Measurements from ENCODE around the gene XCL1. TPM values are rescaled to one million over a fixed set of nuclear protein-coding genes. Genes with fewer than 3 reads are reported as not detected.

Gene XCL1
- total and polyA plus RNA-seq, 3 donors from 2014 or later = 0.51 TPM; not detected in 2

GRCh38 chr1:168623831-168624230, 47.4 kb downstream of the XCL1 start:
- TF ChIP-seq, protein P1, sequence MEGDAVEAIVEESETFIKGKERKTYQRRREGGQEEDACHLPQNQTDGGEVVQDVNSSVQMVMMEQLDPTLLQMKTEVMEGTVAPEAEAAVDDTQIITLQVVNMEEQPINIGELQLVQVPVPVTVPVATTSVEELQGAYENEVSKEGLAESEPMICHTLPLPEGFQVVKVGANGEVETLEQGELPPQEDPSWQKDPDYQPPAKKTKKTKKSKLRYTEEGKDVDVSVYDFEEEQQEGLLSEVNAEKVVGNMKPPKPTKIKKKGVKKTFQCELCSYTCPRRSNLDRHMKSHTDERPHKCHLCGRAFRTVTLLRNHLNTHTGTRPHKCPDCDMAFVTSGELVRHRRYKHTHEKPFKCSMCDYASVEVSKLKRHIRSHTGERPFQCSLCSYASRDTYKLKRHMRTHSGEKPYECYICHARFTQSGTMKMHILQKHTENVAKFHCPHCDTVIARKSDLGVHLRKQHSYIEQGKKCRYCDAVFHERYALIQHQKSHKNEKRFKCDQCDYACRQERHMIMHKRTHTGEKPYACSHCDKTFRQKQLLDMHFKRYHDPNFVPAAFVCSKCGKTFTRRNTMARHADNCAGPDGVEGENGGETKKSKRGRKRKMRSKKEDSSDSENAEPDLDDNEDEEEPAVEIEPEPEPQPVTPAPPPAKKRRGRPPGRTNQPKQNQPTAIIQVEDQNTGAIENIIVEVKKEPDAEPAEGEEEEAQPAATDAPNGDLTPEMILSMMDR (IDR thresholded peaks at IDR 0.05) = no peak
- no peak for TF ChIP-seq POLR2A (IDR thresholded peaks at IDR 0.05)
- intact Hi-C loops (cut with DNase I; ENCODE audit: low total_unique reads) = no loop called here
- WGBS, 2 donors = 94 to 97% methylated on average over 4 of the region's 4 CpGs

GRCh38 chr1:168626326-168626725, 49.9 kb downstream of the XCL1 start:
- intact Hi-C loops (cut with DNase I; ENCODE audit: low total_unique reads) = no loop called here

More at GRCh38 chr1:168623831-168624230, 47.4 kb downstream of the XCL1 start:
- H3K4me1 ChIP-seq = no peaks in the 10 kb centered on the region
- DNase-seq = no peak
- no peak overlapping the region for H3K27ac ChIP-seq
- no peaks in the 10 kb centered on the region for H3K36me3 ChIP-seq (ENCODE audit: low read depth, missing control alignments)
- no peaks in the 10 kb centered on the region for H3K27me3 ChIP-seq
- H3K4me3 ChIP-seq = no peak overlapping the region
- no peaks in the 10 kb centered on the region for H3K9me3 ChIP-seq

GRCh38 chr1:168627370-168627769, 51.0 kb downstream of the XCL1 start:
- Histone ChIP-seq H3K27me3 (no peaks in the 10 kb centered on the region), H3K27ac (no peak overlapping the region), H3K4me1 (no peaks in the 10 kb centered on the region), H3K4me3 (no peak overlapping the region), H3K9me3 (no peaks in the 10 kb centered on the region), H3K36me3 (ENCODE audit: low read depth, missing control alignments) (no peaks in the 10 kb centered on the region)
- no peak for DNase-seq
- intact Hi-C loops (cut with DNase I; ENCODE audit: low total_unique reads) = no loop called here
- TF ChIP-seq, protein P1 (IDR thresholded peaks at IDR 0.05) = no peak
- no peak for TF ChIP-seq POLR2A (IDR thresholded peaks at IDR 0.05)
- WGBS, 2 donors = 85 to 94% methylated on average over 1 of the region's 1 CpG

More at GRCh38 chr1:168626326-168626725, 49.9 kb downstream of the XCL1 start:
- no peaks in the 10 kb centered on the region for H3K4me1 ChIP-seq
- no peak overlapping the region for H3K4me3 ChIP-seq
- no peak overlapping the region for H3K27ac ChIP-seq
- no peaks in the 10 kb centered on the region for H3K27me3 ChIP-seq
- 74 to 93% methylated on average over 4 of the region's 4 CpGs for WGBS, 2 donors
- H3K36me3 ChIP-seq (ENCODE audit: low read depth, missing control alignments) = no peaks in the 10 kb centered on the region
- DNase-seq = no peak
- H3K9me3 ChIP-seq = no peaks in the 10 kb centered on the region
- TF ChIP-seq, protein P1 (IDR thresholded peaks at IDR 0.05) = no peak

GRCh38 chr1:168628807-168629206, 52.4 kb downstream of the XCL1 start:
- Histone ChIP-seq H3K36me3 (ENCODE audit: low read depth, missing control alignments) (no peaks in the 10 kb centered on the region), H3K27me3 (no peaks in the 10 kb centered on the region), H3K4me1 (no peaks in the 10 kb centered on the region), H3K9me3 (no peaks in the 10 kb centered on the region), H3K27ac (no peak overlapping the region), H3K4me3 (no peak overlapping the region)
- TF ChIP-seq, protein P1 (IDR thresholded peaks at IDR 0.05) = no peak
- TF ChIP-seq POLR2A (IDR thresholded peaks at IDR 0.05) = no peak
- no peak for DNase-seq
- intact Hi-C loops (cut with DNase I; ENCODE audit: low total_unique reads) = no loop called here

GRCh38 chr1:168629466-168629865, 53.1 kb downstream of the XCL1 start:
- TF ChIP-seq, protein P1 (IDR thresholded peaks at IDR 0.05) = no peak
- TF ChIP-seq POLR2A (IDR thresholded peaks at IDR 0.05) = no peak
- no peaks in the 10 kb centered on the region for H3K4me1 ChIP-seq
- no peak for DNase-seq
- H3K4me3 ChIP-seq = no peak overlapping the region
- no peak overlapping the region for H3K27ac ChIP-seq
- H3K9me3 ChIP-seq = no peaks in the 10 kb centered on the region
- WGBS, 2 donors = 94% methylated on average over 1 of the region's 1 CpG
- no peaks in the 10 kb centered on the region for H3K36me3 ChIP-seq (ENCODE audit: low read depth, missing control alignments)
- intact Hi-C loops (cut with DNase I; ENCODE audit: low total_unique reads) = no loop called here
- no peaks in the 10 kb centered on the region for H3K27me3 ChIP-seq

Data from testis (tissue), 3 donors.